GM12878 (cell line): Measurements from ENCODE around the gene CDKN2AIPNL. TPM values are rescaled to one million over a fixed set of nuclear protein-coding genes. Genes with fewer than 3 reads are reported as not detected.

Experiments
- BHLHE40 ChIP-seq, 2 experiments: fragments of 450-650 bp in 1 of 2; IDR thresholded peaks; 2 replicates each; pipeline ENCODE4 v1.6.1; 2011 to 2017; ENCODE audit warnings: low read depth in 2 of 2, borderline replicate concordance in 1 of 2, improper control_type of control experiment in 1 of 2, low read length in 1 of 2, mild to moderate bottlenecking in 1 of 2
- CEBPB ChIP-seq, 2 experiments: fragments of 150-350 bp in 1 of 2; IDR thresholded peaks; 2 replicates each; pipeline ENCODE4 v1.6.1; 2012 to 2014; ENCODE audit warnings: low read depth in 2 of 2, low read length in 2 of 2, borderline replicate concordance in 1 of 2, inconsistent platforms in 1 of 2
- CHD2 ChIP-seq: IDR thresholded peaks from 2 replicates; pipeline ENCODE4 v1.6.1; 2011; ENCODE audit warnings: low read depth, low read length, improper control_type of control experiment, borderline replicate concordance
- CHD4 ChIP-seq: fragments of 200-600 bp; sonication (generic); IDR thresholded peaks from 2 replicates; pipeline ENCODE4 v1.6.1; 2016; ENCODE audit warnings: mild to moderate bottlenecking
- ESRRA ChIP-seq: IDR thresholded peaks from 2 replicates; pipeline ENCODE4 v1.6.1; 2012; ENCODE audit warnings: mild to moderate bottlenecking, low read length, improper control_type of control experiment
- FOXM1 ChIP-seq: IDR thresholded peaks from 2 replicates; pipeline ENCODE4 v1.6.1; 2012; ENCODE audit warnings: low read depth, mild to moderate bottlenecking, inconsistent platforms, low read length, moderate library complexity
- MEF2A ChIP-seq: IDR thresholded peaks from 2 replicates; pipeline ENCODE4 v1.6.1; 2011; ENCODE audit warnings: low read depth, mild to moderate bottlenecking, low read length, moderate library complexity; ENCODE audit not compliant: insufficient read depth
- MEF2B ChIP-seq: fragments of 450-650 bp; IDR thresholded peaks from 2 replicates; pipeline ENCODE4 v1.6.1; 2018; ENCODE audit warnings: mild to moderate bottlenecking, moderate library complexity; ENCODE audit not compliant: partially characterized antibody, poor library complexity, severe bottlenecking
- RAD21 ChIP-seq: IDR thresholded peaks from 2 replicates; pipeline ENCODE4 v1.6.1; 2011; ENCODE audit warnings: mild to moderate bottlenecking, low read depth, low read length, moderate library complexity; ENCODE audit not compliant: insufficient read depth
- SPI1 ChIP-seq: IDR thresholded peaks from 2 replicates; pipeline ENCODE4 v1.6.1; 2011; ENCODE audit warnings: low read depth, mild to moderate bottlenecking, low read length, moderate library complexity, borderline replicate concordance; ENCODE audit not compliant: insufficient read depth
- SREBF2 ChIP-seq: IDR thresholded peaks from 2 replicates; pipeline ENCODE4 v1.6.1; 2012; ENCODE audit warnings: mild to moderate bottlenecking, low read length
- TAF1 ChIP-seq: IDR thresholded peaks from 2 replicates; pipeline ENCODE4 v1.6.1; 2011; ENCODE audit warnings: mild to moderate bottlenecking, low read depth, low read length, borderline replicate concordance
- TCF12 ChIP-seq: IDR thresholded peaks from 2 replicates; pipeline ENCODE4 v1.6.1; 2011; ENCODE audit warnings: low read depth, mild to moderate bottlenecking, low read length
- TCF7 ChIP-seq: IDR thresholded peaks from 2 replicates; pipeline ENCODE4 v1.6.1; 2014; ENCODE audit warnings: antibody characterized with exemption, borderline replicate concordance
- WRNIP1 ChIP-seq: IDR thresholded peaks from 2 replicates; pipeline ENCODE4 v1.6.1; 2011; ENCODE audit warnings: low read depth, low read length, improper control_type of control experiment, borderline replicate concordance
- polyA plus RNA-seq, 11 experiments: library from polyadenylated mRNA; depleted of rRNA in 4 of 11; unstranded in 6 of 11; stranded (reverse) in 5 of 11; fragments of >200 nt; fragmentation: Nextera tagmentation in 4 of 11; fragmentation: Illumina TruSeq in 1 of 11; extraction: Ambion mirVana in 4 of 11; extraction: Trizol in 1 of 11; gene quantifications; 1 replicate in 1 of 11; 2 replicates in 10 of 11; pipeline versions ENCODE4 v1.2.1 to v1.2.3, GENCODE V29; 2011 to 2016; ENCODE audit warnings: inconsistent platforms in 2 of 11, missing spikeins in 2 of 11, low read depth in 1 of 11
- total RNA-seq, 4 experiments: library from RNA; depleted of rRNA in 3 of 4; stranded (reverse); fragments of >200 nt in 3 of 4; fragmentation: Illumina TruSeq in 1 of 4; extraction: Trizol in 1 of 4; gene quantifications; 2 replicates each; pipeline versions ENCODE4 v1.2.1 to v1.2.3, GENCODE V29; 2013 to 2021
- TF ChIP-seq, protein P1 (sequence below): fragments of 450-650 bp; IDR thresholded peaks from 2 replicates; pipeline ENCODE4 v1.6.1; 2016; ENCODE audit warnings: mild to moderate bottlenecking
- TF ChIP-seq, protein P2 (sequence below): fragments of 450-650 bp; IDR thresholded peaks from 2 replicates; pipeline ENCODE4 v1.6.1; 2017; ENCODE audit warnings: mild to moderate bottlenecking
- TF ChIP-seq, protein P3 (sequence below): IDR thresholded peaks from 2 replicates; pipeline ENCODE4 v1.6.1; 2012; ENCODE audit warnings: low read length, inconsistent platforms
- TF ChIP-seq, protein P4 (sequence below): fragments of 450-650 bp; conservative IDR thresholded peaks from 2 replicates; pipeline ENCODE4 v1.6.1; 2017; ENCODE audit warnings: mild to moderate bottlenecking, moderate library complexity
- TF ChIP-seq, protein P5 (sequence below): fragments of 450-650 bp; IDR thresholded peaks from 2 replicates; pipeline ENCODE4 v1.6.1; 2017; ENCODE audit warnings: mild to moderate bottlenecking, low read depth, inconsistent platforms; ENCODE audit not compliant: poor library complexity, severe bottlenecking

CDKN2AIPNL gene
- total and polyA plus RNA-seq, 10 of the 15 experiments (the other 5 are each of a cell fraction or from before 2014, with no cell fraction given): 23.5 to 72.0 (median 36.6) TPM

DNA sequence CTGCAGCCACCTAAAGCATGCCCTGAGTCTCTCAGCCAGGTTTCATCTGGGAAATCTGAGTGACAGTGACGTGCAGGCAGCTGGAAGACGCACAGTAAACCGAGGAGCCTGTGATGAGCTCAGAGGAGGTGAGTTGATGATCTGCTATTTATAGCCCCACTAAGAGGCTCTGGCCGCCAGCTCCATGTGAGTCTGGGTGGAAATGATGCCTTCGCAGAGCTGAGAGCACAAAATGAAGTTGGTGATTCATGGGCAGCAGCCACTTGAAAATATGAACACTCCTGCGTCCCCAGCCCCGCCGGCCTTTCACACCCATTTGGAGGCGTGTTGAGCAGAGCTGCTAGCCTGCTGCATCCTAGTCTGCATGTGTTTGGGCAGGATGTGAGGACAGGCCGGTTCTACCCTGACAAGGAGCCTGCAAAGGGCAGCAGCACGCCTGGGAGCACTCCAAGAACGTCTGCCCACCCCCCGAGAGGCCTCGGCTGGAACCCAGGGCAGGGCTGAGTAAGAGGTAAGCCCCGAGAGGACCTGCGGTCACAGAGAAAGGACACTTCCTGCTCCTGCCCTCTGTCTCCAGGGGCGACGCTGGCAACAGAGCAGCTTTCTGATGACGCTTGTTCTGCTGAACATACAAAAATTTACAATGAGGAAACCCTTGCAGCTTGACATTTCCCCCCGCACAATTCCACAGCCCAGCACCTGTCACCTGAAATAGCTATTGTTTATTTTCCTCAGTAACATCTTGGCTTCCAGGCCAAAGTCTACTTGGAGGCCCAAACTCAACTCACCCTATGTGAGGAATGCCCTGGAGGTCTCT is 25.1 kb upstream of the CDKN2AIPNL start (continued):
- TF ChIP-seq BHLHE40 (IDR thresholded peaks at IDR 0.05; ENCODE audit: borderline replicate concordance in 1 of 2, low read depth in 2 of 2, low read length in 1 of 2) (peak in 1 of 2 experiments; percentile 49; a peak in 1 of 4 replicates), CHD2 (no peak), MEF2A (no peak), CEBPB (IDR thresholded peaks at IDR 0.05; ENCODE audit: borderline replicate concordance in 1 of 2, low read depth in 2 of 2, low read length in 2 of 2) (no peak), TAF1 (no peak), WRNIP1 (no peak), ESRRA (no peak), TCF7 (no peak), RAD21 (no peak), SREBF2 (no peak), TCF12 (0 out of 2 replicates have a peak, but pooled peaks have one; percentile 26), FOXM1 (no peak), MEF2B (peak; percentile 57), CHD4 (no peak), SPI1 (peak; percentile 66; the same call in 1 of the 2 replicates)
- TF ChIP-seq, protein P1, sequence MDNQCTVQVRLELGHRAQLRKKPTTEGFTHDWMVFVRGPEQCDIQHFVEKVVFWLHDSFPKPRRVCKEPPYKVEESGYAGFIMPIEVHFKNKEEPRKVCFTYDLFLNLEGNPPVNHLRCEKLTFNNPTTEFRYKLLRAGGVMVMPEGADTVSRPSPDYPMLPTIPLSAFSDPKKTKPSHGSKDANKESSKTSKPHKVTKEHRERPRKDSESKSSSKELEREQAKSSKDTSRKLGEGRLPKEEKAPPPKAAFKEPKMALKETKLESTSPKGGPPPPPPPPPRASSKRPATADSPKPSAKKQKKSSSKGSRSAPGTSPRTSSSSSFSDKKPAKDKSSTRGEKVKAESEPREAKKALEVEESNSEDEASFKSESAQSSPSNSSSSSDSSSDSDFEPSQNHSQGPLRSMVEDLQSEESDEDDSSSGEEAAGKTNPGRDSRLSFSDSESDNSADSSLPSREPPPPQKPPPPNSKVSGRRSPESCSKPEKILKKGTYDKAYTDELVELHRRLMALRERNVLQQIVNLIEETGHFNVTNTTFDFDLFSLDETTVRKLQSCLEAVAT: 0 out of 2 replicates have a peak, but pooled peaks have one; percentile 28
- TF ChIP-seq, protein P2, sequence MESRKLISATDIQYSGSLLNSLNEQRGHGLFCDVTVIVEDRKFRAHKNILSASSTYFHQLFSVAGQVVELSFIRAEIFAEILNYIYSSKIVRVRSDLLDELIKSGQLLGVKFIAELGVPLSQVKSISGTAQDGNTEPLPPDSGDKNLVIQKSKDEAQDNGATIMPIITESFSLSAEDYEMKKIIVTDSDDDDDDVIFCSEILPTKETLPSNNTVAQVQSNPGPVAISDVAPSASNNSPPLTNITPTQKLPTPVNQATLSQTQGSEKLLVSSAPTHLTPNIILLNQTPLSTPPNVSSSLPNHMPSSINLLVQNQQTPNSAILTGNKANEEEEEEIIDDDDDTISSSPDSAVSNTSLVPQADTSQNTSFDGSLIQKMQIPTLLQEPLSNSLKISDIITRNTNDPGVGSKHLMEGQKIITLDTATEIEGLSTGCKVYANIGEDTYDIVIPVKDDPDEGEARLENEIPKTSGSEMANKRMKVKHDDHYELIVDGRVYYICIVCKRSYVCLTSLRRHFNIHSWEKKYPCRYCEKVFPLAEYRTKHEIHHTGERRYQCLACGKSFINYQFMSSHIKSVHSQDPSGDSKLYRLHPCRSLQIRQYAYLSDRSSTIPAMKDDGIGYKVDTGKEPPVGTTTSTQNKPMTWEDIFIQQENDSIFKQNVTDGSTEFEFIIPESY: no peak
- TF ChIP-seq, protein P3, sequence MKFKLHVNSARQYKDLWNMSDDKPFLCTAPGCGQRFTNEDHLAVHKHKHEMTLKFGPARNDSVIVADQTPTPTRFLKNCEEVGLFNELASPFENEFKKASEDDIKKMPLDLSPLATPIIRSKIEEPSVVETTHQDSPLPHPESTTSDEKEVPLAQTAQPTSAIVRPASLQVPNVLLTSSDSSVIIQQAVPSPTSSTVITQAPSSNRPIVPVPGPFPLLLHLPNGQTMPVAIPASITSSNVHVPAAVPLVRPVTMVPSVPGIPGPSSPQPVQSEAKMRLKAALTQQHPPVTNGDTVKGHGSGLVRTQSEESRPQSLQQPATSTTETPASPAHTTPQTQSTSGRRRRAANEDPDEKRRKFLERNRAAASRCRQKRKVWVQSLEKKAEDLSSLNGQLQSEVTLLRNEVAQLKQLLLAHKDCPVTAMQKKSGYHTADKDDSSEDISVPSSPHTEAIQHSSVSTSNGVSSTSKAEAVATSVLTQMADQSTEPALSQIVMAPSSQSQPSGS: no peak
- TF ChIP-seq, protein P4, sequence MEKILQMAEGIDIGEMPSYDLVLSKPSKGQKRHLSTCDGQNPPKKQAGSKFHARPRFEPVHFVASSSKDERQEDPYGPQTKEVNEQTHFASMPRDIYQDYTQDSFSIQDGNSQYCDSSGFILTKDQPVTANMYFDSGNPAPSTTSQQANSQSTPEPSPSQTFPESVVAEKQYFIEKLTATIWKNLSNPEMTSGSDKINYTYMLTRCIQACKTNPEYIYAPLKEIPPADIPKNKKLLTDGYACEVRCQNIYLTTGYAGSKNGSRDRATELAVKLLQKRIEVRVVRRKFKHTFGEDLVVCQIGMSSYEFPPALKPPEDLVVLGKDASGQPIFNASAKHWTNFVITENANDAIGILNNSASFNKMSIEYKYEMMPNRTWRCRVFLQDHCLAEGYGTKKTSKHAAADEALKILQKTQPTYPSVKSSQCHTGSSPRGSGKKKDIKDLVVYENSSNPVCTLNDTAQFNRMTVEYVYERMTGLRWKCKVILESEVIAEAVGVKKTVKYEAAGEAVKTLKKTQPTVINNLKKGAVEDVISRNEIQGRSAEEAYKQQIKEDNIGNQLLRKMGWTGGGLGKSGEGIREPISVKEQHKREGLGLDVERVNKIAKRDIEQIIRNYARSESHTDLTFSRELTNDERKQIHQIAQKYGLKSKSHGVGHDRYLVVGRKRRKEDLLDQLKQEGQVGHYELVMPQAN: no peak
- TF ChIP-seq, protein P5, sequence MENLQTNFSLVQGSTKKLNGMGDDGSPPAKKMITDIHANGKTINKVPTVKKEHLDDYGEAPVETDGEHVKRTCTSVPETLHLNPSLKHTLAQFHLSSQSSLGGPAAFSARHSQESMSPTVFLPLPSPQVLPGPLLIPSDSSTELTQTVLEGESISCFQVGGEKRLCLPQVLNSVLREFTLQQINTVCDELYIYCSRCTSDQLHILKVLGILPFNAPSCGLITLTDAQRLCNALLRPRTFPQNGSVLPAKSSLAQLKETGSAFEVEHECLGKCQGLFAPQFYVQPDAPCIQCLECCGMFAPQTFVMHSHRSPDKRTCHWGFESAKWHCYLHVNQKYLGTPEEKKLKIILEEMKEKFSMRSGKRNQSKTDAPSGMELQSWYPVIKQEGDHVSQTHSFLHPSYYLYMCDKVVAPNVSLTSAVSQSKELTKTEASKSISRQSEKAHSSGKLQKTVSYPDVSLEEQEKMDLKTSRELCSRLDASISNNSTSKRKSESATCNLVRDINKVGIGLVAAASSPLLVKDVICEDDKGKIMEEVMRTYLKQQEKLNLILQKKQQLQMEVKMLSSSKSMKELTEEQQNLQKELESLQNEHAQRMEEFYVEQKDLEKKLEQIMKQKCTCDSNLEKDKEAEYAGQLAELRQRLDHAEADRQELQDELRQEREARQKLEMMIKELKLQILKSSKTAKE: no peak
